GM19397 (cell line): ENCODE results near the gene GRB10.

ENCODE experiments used
- ATAC-seq: cut with Tn5 transposase; IDR thresholded peaks from one replicate; pipeline ENCODE4 v1.9.1; 2021; ENCODE audit warnings: mild to moderate bottlenecking, moderate library complexity; ENCODE audit not compliant: unreplicated experiment

Gene GRB10

DNA sequence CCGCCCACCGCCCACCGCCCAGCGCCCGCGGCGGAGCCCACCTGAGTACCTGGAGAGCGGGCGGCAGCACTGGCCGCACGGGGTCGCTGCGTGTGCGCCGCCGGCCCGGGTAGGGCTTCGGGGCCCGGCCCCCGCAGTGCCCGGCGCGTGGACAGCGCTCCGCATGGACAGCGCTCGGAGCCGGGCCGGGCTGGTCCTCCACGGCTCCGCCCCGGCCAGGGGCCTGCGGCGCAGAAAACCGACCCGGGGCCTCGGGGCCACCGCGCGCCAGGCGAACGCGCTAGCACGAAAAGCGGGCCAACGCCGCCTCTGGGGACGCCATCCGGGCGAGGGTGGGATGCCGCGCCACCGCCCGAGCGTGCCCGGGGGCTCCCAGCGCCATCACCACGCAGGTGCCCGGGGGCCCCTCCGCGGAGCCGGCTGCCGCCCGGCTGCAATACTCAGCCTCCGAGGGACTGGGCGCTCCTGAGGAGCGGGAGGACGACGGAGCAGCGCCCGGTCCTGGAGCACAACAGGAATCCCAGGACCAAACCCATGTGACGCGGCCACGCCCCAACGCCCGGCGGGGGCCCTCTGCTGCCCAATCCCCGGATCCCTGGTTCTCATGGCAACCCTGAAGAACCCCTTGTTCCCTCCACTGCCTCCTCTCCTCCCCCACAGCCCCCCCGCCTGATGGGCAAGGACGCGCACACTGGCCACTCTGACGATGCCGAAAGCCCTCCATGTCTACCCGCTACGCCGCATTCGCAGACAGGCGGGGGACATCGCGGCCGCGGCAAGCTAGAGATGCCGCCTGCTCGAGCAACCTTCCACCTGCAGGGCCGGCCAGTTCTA lies at the start of gene GRB10:
Gene GRB10 (minus strand): TSS at position 522 of the 834 bp plus-strand sequence. CDS start 50,574 bp downstream, outside the sequence.
- no peak for ATAC-seq

DNA sequence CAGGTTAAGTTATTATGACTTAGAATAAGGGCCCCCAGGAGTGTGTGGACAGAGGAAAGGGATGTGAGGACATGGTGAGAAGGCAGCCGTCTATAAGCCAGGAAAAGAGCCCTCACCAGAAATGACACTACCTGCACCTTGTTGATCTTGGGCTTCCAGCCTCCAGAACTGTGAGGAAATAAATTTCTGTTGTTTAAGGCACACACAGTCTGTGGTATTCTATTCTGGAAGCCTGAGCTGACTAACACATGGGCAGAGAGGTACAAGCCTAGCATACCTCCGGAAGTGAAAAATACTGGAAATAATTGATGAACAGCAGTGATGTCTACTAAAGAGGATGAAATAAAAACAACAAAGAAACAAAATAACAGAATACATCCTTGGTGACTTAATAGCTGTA lies 46.1 kb upstream of the GRB10 start:
- no peak for ATAC-seq

DNA sequence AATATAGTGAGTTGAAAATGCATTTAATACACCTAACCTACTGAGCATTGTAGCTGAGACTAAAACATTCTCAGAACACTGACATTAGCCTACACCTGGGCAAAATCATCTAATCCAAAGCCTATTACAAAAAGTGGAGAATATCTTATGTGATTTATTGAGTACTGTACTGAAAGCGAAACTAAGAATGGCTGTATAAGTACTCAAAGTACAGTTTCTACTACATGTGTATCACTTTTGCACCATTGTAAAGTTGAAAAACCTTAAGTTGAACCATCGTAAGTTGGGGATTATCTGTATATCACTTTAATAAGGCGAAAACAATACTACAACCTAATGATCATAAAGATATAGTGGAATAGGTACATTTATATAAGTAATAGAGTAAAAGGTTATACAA lies 45.4 kb upstream of the GRB10 start:
- ATAC-seq, result no peak

DNA sequence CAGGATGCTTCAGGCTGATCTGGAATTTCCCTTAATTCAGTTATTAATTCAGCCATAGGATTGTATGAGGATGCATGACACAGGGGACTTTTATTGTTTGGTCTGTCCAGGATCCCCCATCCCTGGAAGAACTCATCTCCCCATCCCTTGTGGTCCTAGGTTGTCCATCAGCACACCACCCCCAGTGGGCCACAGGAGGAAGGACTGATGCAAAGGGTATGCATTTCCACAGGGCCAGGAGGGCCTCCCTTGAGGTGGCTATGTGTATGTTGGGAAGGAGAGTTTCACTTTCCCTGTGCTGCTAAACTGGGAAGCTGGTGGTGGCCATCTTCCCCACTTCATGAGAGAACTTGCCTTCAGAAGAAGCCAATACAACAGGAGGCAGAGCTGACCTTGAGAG lies 44.6 kb upstream of the GRB10 start:
- ATAC-seq, result no peak

DNA sequence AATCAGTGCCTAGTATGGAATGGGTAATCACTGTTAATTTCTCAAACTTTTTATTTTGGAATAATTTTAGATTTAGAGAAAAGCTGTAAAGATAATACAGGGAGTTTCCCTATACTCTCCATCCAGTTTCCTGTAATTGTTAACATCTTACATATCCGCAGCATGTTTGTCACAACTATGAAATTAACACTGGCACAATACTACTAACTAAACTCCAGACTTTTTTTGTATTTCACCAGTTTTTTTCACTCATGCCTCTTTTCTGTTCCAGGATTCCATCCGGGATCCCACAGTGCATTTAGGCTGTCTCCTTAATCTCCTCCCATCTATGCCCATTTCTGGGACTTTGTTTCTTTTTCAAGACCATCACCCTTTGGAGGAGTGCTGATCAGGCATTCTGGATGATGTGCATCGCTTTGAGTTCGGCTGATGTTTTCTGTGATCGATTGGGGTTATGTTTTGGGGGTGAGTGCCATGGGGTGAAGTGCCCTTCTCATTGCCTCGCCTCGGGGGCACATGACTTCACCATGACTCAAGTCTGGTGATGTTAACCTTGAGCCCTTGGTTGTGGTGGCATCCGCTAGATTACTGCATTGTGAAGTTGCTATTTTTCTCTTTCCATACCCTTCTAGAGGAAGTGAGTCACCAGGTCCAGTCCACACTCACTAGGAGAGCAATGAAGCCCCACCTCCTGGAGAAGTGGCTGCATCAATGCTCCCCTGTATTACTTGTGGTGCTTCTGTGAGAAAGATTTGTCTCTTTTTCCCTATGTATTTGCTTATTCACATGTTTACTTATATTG lies 43.9 kb upstream of the GRB10 start:
- ATAC-seq, result no peak

DNA sequence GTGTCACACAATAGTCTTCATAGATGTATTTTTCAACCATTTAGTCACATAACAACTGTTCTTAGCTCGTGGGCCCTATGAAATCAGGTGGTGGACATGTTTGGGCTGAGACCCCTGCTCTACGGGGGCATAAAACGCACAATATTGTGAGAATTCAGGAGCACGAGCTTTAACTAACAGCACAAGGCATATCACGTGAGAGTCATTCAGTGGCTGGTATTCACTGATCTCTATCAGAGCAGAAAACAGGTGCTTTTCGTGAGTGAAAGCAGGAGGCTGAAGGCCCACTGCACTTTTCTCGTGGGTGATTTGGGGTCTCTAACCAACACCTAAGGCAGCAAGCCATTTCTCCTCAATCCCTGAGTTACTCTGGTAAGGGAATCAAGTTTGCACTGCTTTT lies 42.8 kb upstream of the GRB10 start:
- no peak for ATAC-seq

DNA sequence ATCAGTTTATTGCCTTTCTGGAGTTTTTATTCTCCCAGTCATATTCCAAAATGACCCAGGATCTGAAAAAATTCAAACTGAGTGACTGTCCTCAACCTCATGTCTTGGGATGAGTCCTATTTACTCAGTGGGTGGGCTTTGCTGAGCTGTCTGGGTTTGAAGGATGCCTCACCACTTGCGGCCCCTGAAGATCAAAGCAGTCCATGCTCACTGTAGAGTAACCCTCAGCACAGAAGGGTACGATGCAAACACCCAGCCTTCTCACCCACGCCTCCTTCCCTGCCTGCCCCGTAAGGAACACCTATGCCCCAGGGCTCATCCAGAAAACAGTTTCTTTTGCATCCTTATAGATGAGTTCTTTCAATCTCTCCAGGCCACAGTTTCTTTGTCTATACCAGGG lies 42.2 kb upstream of the GRB10 start:
- no peak for ATAC-seq

DNA sequence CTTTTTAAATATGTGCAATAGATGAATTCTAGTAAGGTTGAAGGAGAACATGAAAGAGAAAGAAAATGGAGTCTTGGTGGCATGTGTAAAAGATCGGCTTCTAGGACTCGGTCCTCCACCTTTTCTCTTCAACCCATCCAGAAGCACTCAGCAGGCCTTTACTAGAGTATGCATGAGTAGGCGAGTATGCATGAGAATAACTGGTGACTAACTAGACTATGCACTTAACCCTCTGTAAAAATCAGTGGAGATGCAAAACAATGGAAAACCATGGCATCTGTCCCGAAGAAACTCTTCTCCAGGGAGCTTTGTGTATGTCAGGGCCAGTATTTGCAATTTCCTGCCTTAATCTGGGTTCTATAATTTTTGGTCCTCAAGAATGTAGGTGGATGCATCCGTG lies 40.0 kb upstream of the GRB10 start:
- no peak for ATAC-seq

DNA sequence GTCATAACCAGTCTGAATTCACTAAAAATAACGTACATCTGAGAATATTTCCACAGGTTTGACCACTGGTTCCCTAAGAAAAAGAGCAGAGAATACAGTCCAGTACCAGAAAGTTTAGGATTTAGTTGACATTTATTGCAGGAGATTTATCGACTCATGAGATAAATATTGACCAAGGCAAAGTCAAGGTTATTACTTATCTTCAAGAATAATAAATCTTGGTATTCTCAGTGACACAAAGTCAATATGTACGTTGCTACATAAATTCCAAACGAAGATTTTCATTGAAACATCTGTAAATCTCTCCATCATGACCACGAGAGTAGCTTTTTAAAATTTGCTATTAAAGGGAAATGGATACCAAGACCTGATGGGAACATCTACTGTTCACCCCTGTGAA lies 39.4 kb upstream of the GRB10 start:
- ATAC-seq, result no peak

DNA sequence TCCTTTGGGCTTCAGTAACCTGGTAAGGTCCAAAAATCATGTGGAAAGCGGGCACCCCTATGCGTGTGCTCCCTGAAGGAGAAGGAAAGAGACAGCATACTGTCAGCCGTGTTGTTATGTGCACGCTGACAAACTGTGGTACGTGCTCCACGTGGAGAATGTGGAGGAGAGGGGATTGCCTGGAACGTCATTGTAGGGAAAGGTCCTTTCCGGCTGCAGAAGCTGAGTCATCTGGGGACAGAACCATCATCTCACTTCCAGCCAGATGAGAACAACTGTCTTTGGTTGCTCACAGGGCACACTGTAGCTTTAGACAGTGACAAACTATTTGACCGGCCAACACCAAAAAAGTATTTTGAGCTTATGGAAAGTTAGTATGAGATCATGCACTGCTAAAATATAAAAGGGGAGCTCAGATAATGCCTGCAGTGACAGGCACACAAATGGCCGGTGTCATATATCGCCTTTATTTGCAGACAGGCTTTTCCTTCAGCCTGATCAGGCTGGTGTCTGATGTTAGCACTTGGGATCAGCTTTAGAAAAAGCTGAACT lies 38.8 kb upstream of the GRB10 start:
- no peak for ATAC-seq

DNA sequence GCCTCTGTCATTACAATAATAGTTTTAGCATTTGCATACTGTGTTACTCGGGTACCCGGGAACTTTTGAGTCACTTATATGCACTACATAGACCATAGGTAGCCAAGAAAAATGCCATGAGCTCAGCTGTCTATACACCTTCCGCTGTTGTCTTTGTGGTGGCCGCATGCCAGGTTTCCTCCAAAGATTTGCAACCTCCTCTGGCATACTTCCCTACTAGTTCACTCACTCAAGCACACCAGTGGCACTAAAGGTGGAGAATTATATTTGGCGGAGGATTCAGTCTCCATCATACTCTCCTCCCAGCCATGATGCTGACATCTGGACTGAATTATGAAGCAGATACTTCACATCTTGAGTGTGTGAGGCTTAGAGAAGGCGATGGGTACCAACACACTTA lies 35.6 kb upstream of the GRB10 start:
- no peak for ATAC-seq

DNA sequence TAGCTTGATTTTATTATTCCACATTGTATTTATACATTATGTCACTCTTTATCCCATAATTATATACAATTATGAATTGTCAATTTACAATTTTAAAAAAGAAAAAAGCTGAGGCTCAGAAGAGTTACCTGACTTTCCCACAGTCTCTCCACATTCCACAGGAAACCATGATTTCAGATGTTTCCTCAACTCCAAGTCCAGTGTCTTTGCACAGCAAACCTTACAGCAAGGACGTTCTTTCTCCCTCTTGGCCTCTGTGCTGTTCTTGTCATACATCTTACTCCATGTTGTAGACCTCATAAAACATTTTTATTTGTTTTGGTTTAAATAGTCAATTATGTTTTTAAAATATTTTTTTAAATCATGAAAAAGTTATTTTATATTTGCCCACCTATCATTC lies 34.9 kb upstream of the GRB10 start:
- ATAC-seq, result no peak

DNA sequence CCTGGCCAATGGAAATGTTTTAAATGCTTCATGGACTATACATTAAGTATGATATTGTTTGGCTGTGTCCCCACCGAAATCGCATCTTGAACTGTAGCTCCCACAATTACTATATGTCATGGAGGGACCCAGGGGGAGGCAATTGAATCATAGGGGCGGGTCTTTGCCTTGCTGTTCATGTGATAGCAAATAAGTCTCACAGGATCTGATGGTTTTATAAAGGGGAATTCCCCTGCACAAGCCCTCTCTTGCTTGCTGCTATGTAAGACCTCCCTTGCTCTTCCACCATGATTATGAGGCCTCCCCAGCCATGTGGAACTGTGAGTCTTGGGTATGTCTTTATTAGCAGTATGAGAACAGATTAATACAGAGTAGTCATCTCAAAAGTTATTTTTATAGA lies 32.4 kb upstream of the GRB10 start:
- ATAC-seq, result no peak

DNA sequence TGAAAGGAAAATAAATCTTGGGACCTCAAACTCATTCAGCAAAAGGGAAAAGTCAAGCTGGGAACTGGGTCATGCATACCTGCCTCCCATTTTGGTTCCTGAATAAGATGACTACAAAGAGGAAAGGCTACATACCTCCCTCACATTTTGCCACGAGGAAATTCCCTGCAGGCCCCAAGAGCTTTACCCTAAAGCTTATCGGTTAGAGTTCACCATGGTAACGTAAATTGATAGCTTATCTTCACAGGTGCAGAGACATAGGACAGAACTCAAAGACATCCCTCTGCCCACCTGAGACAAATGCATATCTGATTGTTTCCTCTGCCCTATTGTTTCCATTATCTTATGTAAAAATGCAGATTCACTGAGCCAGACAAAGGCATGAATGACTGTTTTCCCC lies 31.5 kb upstream of the GRB10 start:
- no peak for ATAC-seq

DNA sequence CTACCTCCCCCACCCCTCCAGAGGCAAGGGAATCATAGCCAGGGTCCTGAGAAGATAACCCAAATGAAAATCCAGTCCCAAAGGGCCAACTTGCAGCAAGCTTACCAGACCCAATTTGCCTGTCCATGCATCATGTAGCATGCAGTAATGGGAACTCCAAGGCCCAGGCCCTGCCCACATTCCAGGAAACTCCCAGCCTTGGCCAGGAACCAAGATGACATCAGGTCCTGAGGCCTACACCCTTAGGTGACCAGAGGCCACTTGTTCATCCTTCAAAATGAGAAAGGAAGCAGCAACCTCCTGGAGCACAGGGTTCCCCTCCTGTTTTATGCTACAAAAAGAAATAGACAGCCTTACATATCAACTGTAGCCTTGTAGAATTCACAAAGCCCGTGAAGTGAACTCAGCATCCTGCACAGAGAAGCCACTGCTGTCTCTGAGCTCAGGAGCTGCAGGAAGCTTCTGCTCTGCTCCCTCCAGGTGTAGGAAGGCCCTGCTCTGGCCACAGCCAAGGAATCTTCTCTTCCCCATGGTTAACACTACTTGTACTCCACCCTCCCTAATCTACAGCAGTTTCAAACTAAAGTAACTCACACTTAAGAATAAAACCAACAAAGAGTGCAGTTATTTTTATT lies 30.3 kb upstream of the GRB10 start:
- ATAC-seq, result no peak

DNA sequence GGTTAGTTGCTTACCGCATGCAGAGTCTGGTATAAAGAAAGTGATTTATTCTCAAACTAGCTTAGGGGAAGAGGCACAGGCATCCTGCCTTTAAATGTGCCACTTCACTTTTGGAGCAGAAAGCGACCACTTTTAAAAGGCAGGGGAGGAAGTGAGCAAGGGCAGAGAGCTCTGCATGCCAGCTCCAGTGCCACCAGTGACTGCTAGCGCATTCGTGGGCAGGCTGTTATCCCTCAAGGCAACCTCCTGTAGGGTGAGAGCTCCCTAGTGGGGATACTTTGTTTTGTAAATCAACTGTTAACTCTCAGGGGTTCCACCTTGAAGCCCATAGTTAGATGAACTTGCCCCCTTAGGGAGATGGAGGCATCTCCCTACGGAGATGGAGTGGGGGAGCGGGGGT lies 29.4 kb upstream of the GRB10 start:
- ATAC-seq, result no peak

DNA sequence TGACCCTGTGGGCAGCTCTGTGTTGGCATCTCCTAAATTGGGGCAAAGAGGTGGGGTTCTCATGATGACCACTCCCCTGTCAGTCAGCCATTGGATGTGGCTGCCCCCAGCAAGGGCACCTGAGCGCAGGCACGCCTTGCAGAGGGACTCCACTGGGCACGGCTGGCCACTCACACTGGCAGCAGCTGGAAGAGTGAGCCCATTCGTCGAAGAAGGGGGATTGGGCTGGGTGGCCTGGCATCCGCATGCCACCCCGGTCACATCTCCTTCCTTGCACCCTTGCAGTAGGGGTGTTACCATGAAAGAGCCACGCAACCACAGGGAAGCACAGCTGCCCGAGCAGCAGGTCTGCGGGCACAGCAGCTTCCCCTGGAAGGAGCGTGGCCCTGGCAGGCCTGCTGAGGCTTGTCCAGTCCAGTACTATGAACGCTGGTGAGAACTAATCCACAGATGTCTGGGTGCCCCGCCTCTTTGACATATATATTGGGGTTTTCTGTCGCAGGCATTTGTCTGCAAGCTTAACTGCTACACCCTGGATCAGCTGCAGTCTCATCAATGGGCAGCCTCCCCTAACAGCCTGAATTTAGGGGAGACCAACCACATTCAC lies 25.7 kb upstream of the GRB10 start:
- no peak for ATAC-seq

DNA sequence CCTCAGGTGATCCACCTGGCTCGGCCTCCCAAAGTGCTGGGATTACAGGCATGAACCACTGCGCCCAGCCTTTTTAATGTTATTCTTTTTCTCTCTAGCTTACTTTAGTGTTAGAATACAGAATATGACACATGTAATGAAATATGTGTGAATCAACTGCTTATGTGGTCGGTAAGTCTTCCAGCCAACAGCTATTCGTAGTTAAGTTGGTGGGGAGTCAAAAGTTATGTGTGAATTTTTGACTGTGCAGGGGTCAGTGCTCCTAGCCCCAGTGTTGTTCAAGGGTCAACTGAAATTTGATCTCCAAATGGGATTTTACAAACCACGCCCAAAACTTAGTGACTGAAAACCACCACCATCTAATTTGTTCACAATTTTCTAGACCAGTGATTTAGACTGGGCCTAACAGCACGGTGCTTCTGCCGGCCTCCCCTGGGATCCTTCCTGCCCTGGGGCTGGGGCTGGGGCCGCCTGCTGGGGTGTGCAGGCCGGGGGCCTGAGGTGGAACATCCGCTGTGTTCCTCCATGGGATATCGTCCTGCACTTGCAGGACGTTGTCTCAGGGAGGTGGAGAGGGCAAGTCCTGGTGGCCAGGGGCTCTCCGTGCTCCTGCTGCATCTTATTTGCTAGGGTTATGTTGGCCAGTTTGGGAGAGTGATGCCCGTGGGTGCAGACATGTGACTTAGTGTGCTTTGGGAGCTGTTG lies 24.5 kb upstream of the GRB10 start:
- ATAC-seq, result no peak

DNA sequence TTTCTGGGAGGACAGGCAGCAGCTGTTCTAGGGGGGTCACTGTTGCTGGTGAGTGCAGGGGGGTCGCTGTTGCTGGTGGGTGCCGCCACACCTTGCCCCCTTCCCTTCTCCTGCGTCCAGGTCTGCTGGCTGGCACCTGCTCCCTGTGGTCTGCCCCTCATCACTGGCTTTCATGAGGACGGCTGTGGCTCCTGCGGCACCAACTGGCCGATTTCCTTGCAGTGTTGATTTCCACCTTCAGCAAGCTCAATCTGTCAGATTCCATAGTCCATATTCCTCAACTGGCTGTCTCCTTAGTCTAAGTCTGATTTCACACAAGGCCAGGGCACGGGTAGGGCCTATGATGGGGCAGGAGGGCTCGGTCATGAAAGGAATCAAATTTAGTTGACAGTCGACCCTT lies 23.4 kb upstream of the GRB10 start:
- no peak for ATAC-seq

DNA sequence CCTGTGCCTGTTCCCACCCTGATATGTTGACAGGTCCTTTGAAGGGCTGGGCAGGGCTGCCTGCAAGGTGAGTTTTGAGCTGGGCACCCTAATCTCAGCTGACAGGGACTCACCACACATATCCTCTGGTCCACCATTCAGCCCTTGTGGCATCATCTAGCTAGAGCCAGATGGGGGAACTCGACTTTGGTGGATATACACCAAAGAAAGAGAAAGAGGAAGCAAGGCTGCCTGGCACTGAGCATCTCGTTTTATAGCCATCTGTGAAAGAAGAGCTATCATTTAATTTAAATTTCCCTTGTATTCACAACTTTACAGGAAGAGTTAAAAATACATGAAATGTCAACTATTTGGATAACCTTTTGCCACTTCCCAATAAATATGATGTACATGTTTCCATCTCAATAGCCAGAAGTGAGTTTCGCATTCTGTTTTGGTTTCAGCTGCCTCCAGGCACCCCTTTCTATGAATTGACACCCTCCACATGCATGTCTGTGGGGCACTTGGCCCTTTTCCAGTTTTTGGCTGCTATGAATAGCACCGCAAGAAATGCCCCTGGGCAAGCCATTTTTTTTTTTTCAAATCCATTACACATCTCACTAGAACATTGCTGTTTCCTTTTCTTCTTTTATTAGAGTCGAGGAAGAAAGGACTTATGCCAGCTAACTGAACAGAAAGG lies 22.9 kb upstream of the GRB10 start:
- ATAC-seq, result no peak
